ENCODE results near the gene MOB3A.
"Not testable (repeated sequence)": the region's sequence is repeated elsewhere in the genome, so short reads cannot be mapped to it uniquely, and the experiment has no call there.

Gene MOB3A

DNA sequence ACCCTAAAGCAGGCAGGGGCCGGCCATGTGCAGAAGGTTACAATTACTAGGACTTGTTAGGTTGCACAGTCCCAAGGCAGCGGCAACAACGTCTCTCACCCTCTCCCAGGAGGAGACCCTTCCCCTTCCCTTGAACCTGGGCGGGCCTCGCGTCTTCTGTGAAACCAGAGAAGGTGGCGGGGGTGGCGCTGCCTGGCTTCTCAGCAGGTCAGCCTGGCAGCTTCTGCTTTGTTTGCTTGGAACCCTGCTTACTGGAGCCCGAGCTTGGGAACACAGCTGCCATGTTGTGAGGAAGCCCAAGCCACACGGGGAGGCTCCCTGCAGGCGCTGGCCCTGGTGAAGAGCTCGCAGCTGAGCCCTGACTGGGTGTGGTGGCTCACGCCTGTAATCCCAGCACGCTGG lies 60.5 kb downstream of the MOB3A start:
- H3K4me2 ChIP-seq (ENCODE audit: low read length): no peak overlapping the region
- H3K4me3 ChIP-seq (ENCODE audit: low read length): no peak overlapping the region
- H3K79me2 ChIP-seq (ENCODE audit: control insufficient read depth, low read length): peaks cover 5% of the 10 kb centered on the region; the same call in 1 of the 2 replicates
- H3F3A ChIP-seq (ENCODE audit: control insufficient read depth, insufficient read depth): peaks cover 26% of the 10 kb centered on the region
- peaks cover 10% of the 10 kb centered on the region for H3K27me3 ChIP-seq (ENCODE audit: control insufficient read depth, low read length)
- no peak overlapping the region for H3K27ac ChIP-seq (ENCODE audit: low read depth, low read length)
- no peaks in the 10 kb centered on the region for H3K9me3 ChIP-seq (ENCODE audit: control insufficient read depth, insufficient read depth, low read length)
- H3K9me2 ChIP-seq (replicated peaks; ENCODE audit: control insufficient read depth, low read length): no peaks in the 10 kb centered on the region
- peaks cover 57% of the 10 kb centered on the region for H3K4me1 ChIP-seq (ENCODE audit: control insufficient read depth, low read length)
- H3K36me3 ChIP-seq (ENCODE audit: control insufficient read depth, low read length): peaks cover 34% of the 10 kb centered on the region
- TF ChIP-seq, protein P1, sequence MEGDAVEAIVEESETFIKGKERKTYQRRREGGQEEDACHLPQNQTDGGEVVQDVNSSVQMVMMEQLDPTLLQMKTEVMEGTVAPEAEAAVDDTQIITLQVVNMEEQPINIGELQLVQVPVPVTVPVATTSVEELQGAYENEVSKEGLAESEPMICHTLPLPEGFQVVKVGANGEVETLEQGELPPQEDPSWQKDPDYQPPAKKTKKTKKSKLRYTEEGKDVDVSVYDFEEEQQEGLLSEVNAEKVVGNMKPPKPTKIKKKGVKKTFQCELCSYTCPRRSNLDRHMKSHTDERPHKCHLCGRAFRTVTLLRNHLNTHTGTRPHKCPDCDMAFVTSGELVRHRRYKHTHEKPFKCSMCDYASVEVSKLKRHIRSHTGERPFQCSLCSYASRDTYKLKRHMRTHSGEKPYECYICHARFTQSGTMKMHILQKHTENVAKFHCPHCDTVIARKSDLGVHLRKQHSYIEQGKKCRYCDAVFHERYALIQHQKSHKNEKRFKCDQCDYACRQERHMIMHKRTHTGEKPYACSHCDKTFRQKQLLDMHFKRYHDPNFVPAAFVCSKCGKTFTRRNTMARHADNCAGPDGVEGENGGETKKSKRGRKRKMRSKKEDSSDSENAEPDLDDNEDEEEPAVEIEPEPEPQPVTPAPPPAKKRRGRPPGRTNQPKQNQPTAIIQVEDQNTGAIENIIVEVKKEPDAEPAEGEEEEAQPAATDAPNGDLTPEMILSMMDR (IDR thresholded peaks at IDR 0.05; ENCODE audit: low read depth, low read length, poor library complexity, severe bottlenecking): no peak
- no peak for TF ChIP-seq EZH2phosphoT487 (IDR thresholded peaks at IDR 0.05; ENCODE audit: borderline replicate concordance, low read length)
- peaks cover 10% of the 10 kb centered on the region; the same call in 1 of the 2 replicates for H4K20me1 ChIP-seq (ENCODE audit: control insufficient read depth, insufficient read depth, low read depth, low read length)

DNA sequence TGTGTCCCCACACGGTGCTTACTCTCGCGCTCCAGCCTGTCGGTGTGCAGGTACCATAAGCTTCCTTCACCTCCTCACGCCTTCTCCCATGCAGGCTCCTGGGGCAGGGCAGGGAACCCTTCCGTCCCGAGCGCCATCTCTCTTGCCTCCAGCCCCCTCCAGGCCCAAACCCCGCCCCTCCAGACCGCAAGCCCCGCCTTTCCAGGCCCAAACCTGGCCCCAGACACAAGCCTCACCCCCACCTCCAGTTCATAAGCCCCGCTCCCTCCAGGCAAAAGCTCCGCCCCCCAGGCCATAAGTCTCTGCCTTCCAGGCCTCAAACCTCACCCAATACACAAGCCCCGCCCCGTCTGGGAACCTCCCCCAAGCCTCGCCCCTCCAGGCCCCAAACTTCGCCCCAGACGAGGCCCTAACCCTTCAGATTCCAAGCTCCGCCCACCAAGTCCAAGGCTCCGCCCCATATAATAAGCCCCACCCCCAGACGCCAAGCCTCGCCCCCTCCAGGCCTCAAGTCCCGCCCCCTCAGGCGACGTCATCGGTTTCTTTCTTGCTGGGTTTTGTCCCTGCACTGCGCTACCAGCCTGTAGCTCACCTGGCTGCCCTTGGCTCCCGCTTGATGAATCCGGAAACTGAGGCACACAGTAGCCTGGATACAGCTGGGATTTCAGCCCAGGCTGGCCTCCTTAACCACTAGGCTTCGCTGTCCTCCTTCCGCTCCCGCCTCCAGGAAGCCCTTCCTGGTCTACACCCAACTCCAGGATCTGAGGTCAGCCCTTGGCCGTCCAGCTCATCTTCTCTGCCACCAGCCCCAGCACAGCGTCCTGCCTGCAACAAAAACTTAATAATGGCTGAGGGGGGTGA lies 61.2 kb downstream of the MOB3A start:
- TF ChIP-seq EZH2phosphoT487 (IDR thresholded peaks at IDR 0.05; ENCODE audit: borderline replicate concordance, low read length): no peak
- TF ChIP-seq, protein P1 (IDR thresholded peaks at IDR 0.05; ENCODE audit: low read depth, low read length, poor library complexity, severe bottlenecking): no peak
- Histone ChIP-seq H3K36me3 (ENCODE audit: control insufficient read depth, low read length) (peaks cover 28% of the 10 kb centered on the region), H3K79me2 (ENCODE audit: control insufficient read depth, low read length) (no peaks in the 10 kb centered on the region), H3K4me3 (ENCODE audit: low read length) (no peak overlapping the region), H3K4me1 (ENCODE audit: control insufficient read depth, low read length) (peaks cover 51% of the 10 kb centered on the region), H3K9me2 (replicated peaks; ENCODE audit: control insufficient read depth, low read length) (no peaks in the 10 kb centered on the region), H3K4me2 (ENCODE audit: low read length) (peak overlapping the region; percentile 28), H3K27me3 (ENCODE audit: control insufficient read depth, low read length) (peaks cover 10% of the 10 kb centered on the region), H3F3A (ENCODE audit: control insufficient read depth, insufficient read depth) (peaks cover 26% of the 10 kb centered on the region), H3K9me3 (ENCODE audit: control insufficient read depth, insufficient read depth, low read length) (no peaks in the 10 kb centered on the region), H4K20me1 (ENCODE audit: control insufficient read depth, insufficient read depth, low read depth, low read length) (0 out of 2 replicates have a peak, but pooled peaks cover 5% of the 10 kb centered on the region), H3K27ac (ENCODE audit: low read depth, low read length) (no peak overlapping the region)

DNA sequence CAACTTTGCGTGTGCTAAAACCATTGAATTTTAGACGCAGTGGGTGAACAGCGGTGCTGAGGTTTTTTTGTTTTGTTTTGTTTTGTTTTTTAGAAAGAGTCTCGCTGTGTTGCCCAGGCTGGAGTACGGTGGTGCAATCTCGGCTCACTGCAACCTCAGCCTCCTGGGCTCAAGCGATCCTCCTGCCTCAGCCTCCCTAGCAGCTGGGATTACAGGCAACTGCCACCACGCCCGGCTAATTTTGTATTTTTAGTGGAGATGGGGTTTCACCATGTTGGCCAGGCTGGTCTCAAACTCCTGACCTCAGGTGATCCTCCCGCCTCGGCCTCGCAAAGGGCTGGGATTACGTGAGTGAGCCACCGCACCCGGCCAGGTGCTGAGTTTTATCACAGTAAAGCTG lies 61.9 kb downstream of the MOB3A start:
- H3F3A ChIP-seq (ENCODE audit: control insufficient read depth, insufficient read depth): peaks cover 26% of the 10 kb centered on the region
- H3K4me2 ChIP-seq (ENCODE audit: low read length): peak overlapping the region; percentile 28; the same call in 1 of the 2 replicates
- H3K4me1 ChIP-seq (ENCODE audit: control insufficient read depth, low read length): peaks cover 44% of the 10 kb centered on the region
- H3K79me2 ChIP-seq (ENCODE audit: control insufficient read depth, low read length); H3K27ac ChIP-seq (ENCODE audit: low read depth, low read length); H3K9me3 ChIP-seq (ENCODE audit: control insufficient read depth, insufficient read depth, low read length); H4K20me1 ChIP-seq (ENCODE audit: control insufficient read depth, insufficient read depth, low read depth, low read length); H3K4me3 ChIP-seq (ENCODE audit: low read length); H3K9me2 ChIP-seq (replicated peaks; ENCODE audit: control insufficient read depth, low read length); H3K27me3 ChIP-seq (ENCODE audit: control insufficient read depth, low read length): not testable (repeated sequence)
- peaks cover 21% of the 10 kb centered on the region for H3K36me3 ChIP-seq (ENCODE audit: control insufficient read depth, low read length)

DNA sequence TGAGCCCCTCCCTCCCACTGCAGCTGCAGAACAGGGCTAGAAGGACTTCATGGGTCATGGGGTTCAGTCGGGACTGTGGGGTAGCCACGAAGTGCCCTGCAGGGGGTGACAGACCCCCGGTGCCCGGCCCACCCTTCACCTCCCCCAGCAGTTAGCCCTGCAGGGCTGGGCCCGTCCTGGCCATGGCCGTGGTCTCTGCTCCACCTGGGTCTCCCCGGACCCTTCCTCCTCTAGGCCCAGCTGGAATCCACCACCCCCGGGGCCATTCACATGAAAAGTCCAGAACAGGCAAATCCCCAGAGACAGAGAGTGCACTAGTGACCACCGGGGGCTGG lies 62.3 kb downstream of the MOB3A start:
- H3K4me2 ChIP-seq (ENCODE audit: low read length): no peak overlapping the region
- H3F3A ChIP-seq (ENCODE audit: control insufficient read depth, insufficient read depth): peaks cover 26% of the 10 kb centered on the region
- peaks cover 16% of the 10 kb centered on the region for H3K36me3 ChIP-seq (ENCODE audit: control insufficient read depth, low read length)
- no peaks in the 10 kb centered on the region for H3K9me2 ChIP-seq (replicated peaks; ENCODE audit: control insufficient read depth, low read length)
- no peak overlapping the region for H3K4me3 ChIP-seq (ENCODE audit: low read length)
- H3K27me3 ChIP-seq (ENCODE audit: control insufficient read depth, low read length): peaks cover 10% of the 10 kb centered on the region
- no peaks in the 10 kb centered on the region for H3K79me2 ChIP-seq (ENCODE audit: control insufficient read depth, low read length)
- no peaks in the 10 kb centered on the region for H4K20me1 ChIP-seq (ENCODE audit: control insufficient read depth, insufficient read depth, low read depth, low read length)
- TF ChIP-seq, protein P1 (IDR thresholded peaks at IDR 0.05; ENCODE audit: low read depth, low read length, poor library complexity, severe bottlenecking): no peak
- no peak for TF ChIP-seq EZH2phosphoT487 (IDR thresholded peaks at IDR 0.05; ENCODE audit: borderline replicate concordance, low read length)
- no peak overlapping the region for H3K27ac ChIP-seq (ENCODE audit: low read depth, low read length)
- no peaks in the 10 kb centered on the region for H3K9me3 ChIP-seq (ENCODE audit: control insufficient read depth, insufficient read depth, low read length)
- peaks cover 40% of the 10 kb centered on the region for H3K4me1 ChIP-seq (ENCODE audit: control insufficient read depth, low read length)
